NCI-H2081 (cell line): ENCODE measurements around the gene RRAGD.
A peak's percentile ranks its signal among the peaks of the same experiment; 100 is the strongest.
"Not testable (repeated sequence)": the region's sequence is repeated elsewhere in the genome, so short reads cannot be mapped to it uniquely, and the experiment has no call there.

Experiments used
- DNase-seq, 2 experiments: peaks; one replicate each; lab custom pipeline; 2025; lab: John Stamatoyannopoulos, UW

The RRAGD gene

GRCh38 chr6:89411145-89412070 is 665 bp downstream of the RRAGD start:
- DNase-seq = peak; percentile 28 to 44

GRCh38 chr6:89410788-89411144 is 1.3 kb downstream of the RRAGD start:
- no peak for DNase-seq

- no peak for DNase-seq
Measured at GRCh38 chr6:89410231-89410761, 1.8 kb downstream of the RRAGD start.

GRCh38 chr6:89409461-89410035 is 2.5 kb downstream of the RRAGD start:
- DNase-seq = no peak

- no peak for DNase-seq
Measured at GRCh38 chr6:89406141-89406540, 5.9 kb downstream of the RRAGD start.

- DNase-seq = no peak
Measured at GRCh38 chr6:89404512-89404911, 7.6 kb downstream of the RRAGD start.

- no peak for DNase-seq
Measured at GRCh38 chr6:89402776-89403175, 9.3 kb downstream of the RRAGD start.

GRCh38 chr6:89400912-89401399 is 11.1 kb downstream of the RRAGD start:
- DNase-seq = no peak

GRCh38 chr6:89400050-89400449 is 12.0 kb downstream of the RRAGD start:
- DNase-seq = no peak

GRCh38 chr6:89398762-89399525 is 13.1 kb downstream of the RRAGD start:
- peak in 1 of 2 experiments; percentile 22 for DNase-seq

- DNase-seq = not testable (repeated sequence)
Measured at GRCh38 chr6:89397884-89398283, 14.2 kb downstream of the RRAGD start.

GRCh38 chr6:89393659-89394058 is 18.4 kb downstream of the RRAGD start:
- DNase-seq = no peak

GRCh38 chr6:89392823-89393222 is 19.2 kb downstream of the RRAGD start:
- DNase-seq = no peak

- no peak for DNase-seq
Measured at GRCh38 chr6:89388846-89389245, 23.2 kb downstream of the RRAGD start.

GRCh38 chr6:89387516-89388201 is 24.4 kb downstream of the RRAGD start:
- DNase-seq = no peak

- no peak for DNase-seq
Measured at GRCh38 chr6:89386917-89387491, 25.1 kb downstream of the RRAGD start.

- no peak for DNase-seq
Measured at GRCh38 chr6:89385846-89386245, 26.2 kb downstream of the RRAGD start.

- peak; percentile 57 to 73 for DNase-seq
Measured at GRCh38 chr6:89385156-89385667, 26.9 kb downstream of the RRAGD start.

GRCh38 chr6:89381031-89381430 is 31.0 kb downstream of the RRAGD start:
- DNase-seq = no peak

- no peak for DNase-seq
Measured at GRCh38 chr6:89379281-89379680, 32.8 kb downstream of the RRAGD start.

- DNase-seq = no peak
Measured at GRCh38 chr6:89378628-89379027, 33.4 kb downstream of the RRAGD start.
